A673 (cell line): ENCODE results near the gene ALDH2.

Experiments
- CTCF ChIP-seq: fragments of 300-800, 200-600 bp; sonication (generic); conservative IDR thresholded peaks from 2 replicates; pipeline ENCODE4 v1.5.1; 2017; ENCODE audit warnings: low read depth, mild to moderate bottlenecking, antibody characterized with exemption, low read length, moderate library complexity, mixed read lengths
- EZH2 ChIP-seq: fragments of 200-600 bp; sonication (generic); IDR thresholded peaks from 2 replicates; pipeline ENCODE4 v1.6.1; 2017; ENCODE audit warnings: borderline replicate concordance, low read depth, mild to moderate bottlenecking, mixed read lengths, antibody characterized with exemption, low read length; ENCODE audit not compliant: poor library complexity, severe bottlenecking

DNA sequence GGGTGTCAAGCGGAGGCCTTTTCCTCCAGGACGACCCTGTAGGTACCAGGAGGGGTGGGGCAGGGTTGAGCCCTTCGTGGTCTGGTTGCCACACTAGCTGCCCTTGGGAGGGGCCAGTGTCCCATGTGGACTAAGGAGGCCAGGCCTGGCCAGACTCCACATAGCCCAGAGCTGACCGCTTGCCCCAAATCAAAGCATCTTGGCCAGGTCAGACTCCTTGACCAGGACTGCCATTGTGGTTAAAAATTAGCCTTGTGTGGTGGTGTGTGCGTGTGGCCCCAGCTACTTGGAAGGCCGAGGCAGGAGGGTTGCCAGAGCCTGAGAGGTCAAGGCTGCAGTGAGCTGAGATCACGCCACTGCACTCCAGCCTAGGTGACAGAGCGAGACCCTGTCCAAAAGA is 24.8 kb downstream of the ALDH2 start:
- TF ChIP-seq CTCF = no peak
- TF ChIP-seq EZH2 = no peak
